CD4-positive, alpha-beta T cell treated with Interferon gamma for 1 hour (primary cell): ENCODE data around the gene TFF1.

Experiments used
- DNase-seq: peaks from one replicate; pipeline ENCODE4 v3.0.0-alpha.2; 2020

The TFF1 gene

GRCh38 chr21:42340187-42341050 lies 25.9 kb downstream of the TFF1 start:
- no peak for DNase-seq

GRCh38 chr21:42338729-42339715 lies 27.3 kb downstream of the TFF1 start:
- DNase-seq, result no peak

- DNase-seq, result peak; percentile 78
These were observed 28.3 kb downstream of the TFF1 start for GRCh38 chr21:42337830-42338728.

- no peak for DNase-seq
These were observed 29.1 kb downstream of the TFF1 start for GRCh38 chr21:42337276-42337675.

- no peak for DNase-seq
These were observed 30.3 kb downstream of the TFF1 start for GRCh38 chr21:42336054-42336453.

GRCh38 chr21:42332557-42333317 lies 33.6 kb downstream of the TFF1 start:
- DNase-seq, result no peak

GRCh38 chr21:42331660-42332059 lies 34.7 kb downstream of the TFF1 start:
- DNase-seq, result no peak

- no peak for DNase-seq
These were observed 35.7 kb downstream of the TFF1 start for GRCh38 chr21:42330380-42331371.

GRCh38 chr21:42324896-42325295 lies 41.4 kb downstream of the TFF1 start:
- no peak for DNase-seq

- no peak for DNase-seq
These were observed 44.5 kb downstream of the TFF1 start for GRCh38 chr21:42321845-42322244.

GRCh38 chr21:42321231-42321630 lies 45.1 kb downstream of the TFF1 start:
- DNase-seq, result no peak

- DNase-seq, result no peak
These were observed 45.5 kb downstream of the TFF1 start for GRCh38 chr21:42320791-42321190.

- DNase-seq, result no peak
These were observed 46.3 kb downstream of the TFF1 start for GRCh38 chr21:42319851-42320572.

- no peak for DNase-seq
These were observed 47.0 kb downstream of the TFF1 start for GRCh38 chr21:42319376-42319775.

- no peak for DNase-seq
These were observed 48.2 kb downstream of the TFF1 start for GRCh38 chr21:42317826-42318746.

GRCh38 chr21:42317341-42317741 lies 49.0 kb downstream of the TFF1 start:
- DNase-seq, result no peak

- no peak for DNase-seq
These were observed 49.4 kb downstream of the TFF1 start for GRCh38 chr21:42316891-42317290.

- DNase-seq, result no peak
These were observed 50.9 kb downstream of the TFF1 start, which contains the start of gene TFF3 for GRCh38 chr21:42315296-42315891. TFF3 (minus strand) TSS chr21:42315409; CDS start chr21:42315374, 35 bp downstream.
